HEK293 (cell line): Measurements from ENCODE around the gene PSAP.

Experiments
- ATF2 ChIP-seq: fragments of 450-650 bp; formaldehyde crosslinking; IDR thresholded peaks from 2 replicates; pipeline ENCODE4 v1.5.1; 2016; ENCODE audit warnings: missing biosample characterization, missing genetic modification characterization, low read depth
- BCL11A ChIP-seq: fragments of 450-650 bp; formaldehyde crosslinking; IDR thresholded peaks from 2 replicates; pipeline ENCODE4 v1.5.1; 2016; ENCODE audit warnings: low read depth, missing biosample characterization, missing genetic modification characterization
- CTCF ChIP-seq: fragments of 450-650 bp; formaldehyde crosslinking; IDR thresholded peaks from 2 replicates; pipeline ENCODE4 v1.5.1; 2016; ENCODE audit warnings: missing biosample characterization, missing genetic modification characterization
- HOXC10 ChIP-seq: sonication (generic); formaldehyde crosslinking; IDR thresholded peaks from 2 replicates; pipeline ENCODE4 v1.8.1; 2023; ENCODE audit warnings: mild to moderate bottlenecking, missing genetic modification reagents
- KLF16 ChIP-seq: fragments of 450-650 bp; formaldehyde crosslinking; IDR thresholded peaks from 2 replicates; pipeline ENCODE4 v1.5.1; 2017; ENCODE audit warnings: missing biosample characterization, missing genetic modification characterization
- MYNN ChIP-seq: fragments of 450-650 bp; formaldehyde crosslinking; IDR thresholded peaks from 2 replicates; pipeline ENCODE4 v1.5.1; 2016; ENCODE audit warnings: missing biosample characterization, missing genetic modification characterization, borderline replicate concordance
- PRDM10 ChIP-seq: fragments of 450-650 bp; formaldehyde crosslinking; IDR thresholded peaks from 2 replicates; pipeline ENCODE4 v1.5.1; 2016; ENCODE audit warnings: missing biosample characterization, missing genetic modification characterization
- ZBTB1 ChIP-seq: fragments of 450-650 bp; formaldehyde crosslinking; IDR thresholded peaks from 2 replicates; pipeline ENCODE4 v1.5.1; 2016; ENCODE audit warnings: missing biosample characterization, missing genetic modification characterization
- ZBTB26 ChIP-seq: fragments of 450-650 bp; formaldehyde crosslinking; optimal IDR thresholded peaks from 2 replicates; pipeline ENCODE3; 2016; ENCODE audit warnings: missing biosample characterization, mild to moderate bottlenecking, missing genetic modification characterization
- ZEB2 ChIP-seq: fragments of 450-650 bp; formaldehyde crosslinking; IDR thresholded peaks from 2 replicates; pipeline ENCODE4 v1.5.1; 2016; ENCODE audit warnings: missing biosample characterization, missing genetic modification characterization
- ZFP37 ChIP-seq: fragments of 450-650 bp; formaldehyde crosslinking; IDR thresholded peaks from 2 replicates; pipeline ENCODE4 v1.5.1; 2016; ENCODE audit warnings: missing biosample characterization, missing genetic modification characterization
- ZNF48 ChIP-seq: fragments of 450-650 bp; formaldehyde crosslinking; IDR thresholded peaks from 2 replicates; pipeline ENCODE4 v1.5.1; 2016; ENCODE audit warnings: missing biosample characterization, missing genetic modification characterization
- ZNF707 ChIP-seq: fragments of 450-650 bp; formaldehyde crosslinking; IDR thresholded peaks from 2 replicates; pipeline ENCODE4 v1.5.1; 2016; ENCODE audit warnings: missing biosample characterization, missing genetic modification characterization
- ZNF776 ChIP-seq: fragments of 450-650 bp; formaldehyde crosslinking; IDR thresholded peaks from 2 replicates; pipeline ENCODE4 v1.5.0; 2017; ENCODE audit warnings: missing biosample characterization, missing genetic modification characterization, borderline replicate concordance

GRCh38 chr10:71847418-71847817 lies 3.6 kb downstream of the PSAP start:
- TF ChIP-seq MYNN (no peak), ZFP37 (tag by site-specific recombination) (no peak), PRDM10 (tag by site-specific recombination) (no peak), HOXC10 (CRISPR knock-in tag) (no peak), ZNF776 (no peak), ATF2 (no peak), CTCF (tag by site-specific recombination) (no peak), ZEB2 (tag by site-specific recombination) (no peak), ZBTB1 (tag by site-specific recombination) (no peak), KLF16 (tag by site-specific recombination) (no peak), ZBTB26 (tag by site-specific recombination) (no peak), ZNF48 (tag by site-specific recombination) (no peak), BCL11A (no peak), ZNF707 (tag by site-specific recombination) (no peak)
